Choroid plexus epithelial cell (primary cell): ENCODE measurements around the gene TXLNB.

ENCODE experiments used
- DNase-seq: peaks from one replicate; pipeline ENCODE4 v3.0.0-alpha.2; 2010; ENCODE audit warnings: low read depth
- H3K4me3 ChIP-seq: 2 replicates; pipeline ENCODE4 v1.5.1; 2011; ENCODE audit warnings: low read depth, mild to moderate bottlenecking, control low read depth, low read length, moderate library complexity
- TF ChIP-seq, protein P1 (sequence below): conservative IDR thresholded peaks from 2 replicates; pipeline ENCODE4 v1.5.1; 2011; ENCODE audit warnings: low read depth, mild to moderate bottlenecking, control low read depth, inconsistent platforms, low read length, moderate library complexity

TXLNB gene

DNA sequence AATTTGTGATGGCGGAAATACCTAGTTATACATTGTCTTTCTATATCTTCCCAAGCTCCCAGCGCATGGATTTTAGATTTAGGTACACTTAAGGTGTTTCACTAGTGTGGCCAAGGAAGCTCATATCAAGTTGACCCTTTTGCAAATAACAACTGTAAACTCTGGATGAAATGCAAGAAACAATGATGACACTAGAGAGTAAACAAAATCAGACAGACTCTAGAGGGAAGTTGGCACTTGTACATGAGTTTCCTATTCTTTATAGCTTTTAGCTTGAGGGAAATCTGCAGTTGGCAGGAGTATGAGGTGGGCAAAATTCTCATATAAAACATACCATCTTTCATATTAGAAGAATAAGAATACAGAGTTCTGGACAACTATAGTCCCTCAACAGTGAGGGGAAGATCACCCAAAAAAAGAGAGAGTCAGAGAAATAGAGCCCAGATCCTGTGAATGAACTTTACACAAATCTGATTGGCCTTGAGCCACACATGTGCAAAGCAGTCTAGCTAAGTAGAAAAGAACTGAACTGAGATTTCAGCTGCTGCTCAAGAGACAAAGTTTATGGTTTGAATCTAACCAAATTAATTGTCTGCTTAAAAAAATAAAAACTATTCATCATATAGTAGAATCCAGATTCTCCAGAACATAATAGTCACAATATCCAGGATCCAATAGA lies 26.1 kb downstream of the TXLNB start:
- no peak overlapping the region for H3K4me3 ChIP-seq
- TF ChIP-seq, protein P1, sequence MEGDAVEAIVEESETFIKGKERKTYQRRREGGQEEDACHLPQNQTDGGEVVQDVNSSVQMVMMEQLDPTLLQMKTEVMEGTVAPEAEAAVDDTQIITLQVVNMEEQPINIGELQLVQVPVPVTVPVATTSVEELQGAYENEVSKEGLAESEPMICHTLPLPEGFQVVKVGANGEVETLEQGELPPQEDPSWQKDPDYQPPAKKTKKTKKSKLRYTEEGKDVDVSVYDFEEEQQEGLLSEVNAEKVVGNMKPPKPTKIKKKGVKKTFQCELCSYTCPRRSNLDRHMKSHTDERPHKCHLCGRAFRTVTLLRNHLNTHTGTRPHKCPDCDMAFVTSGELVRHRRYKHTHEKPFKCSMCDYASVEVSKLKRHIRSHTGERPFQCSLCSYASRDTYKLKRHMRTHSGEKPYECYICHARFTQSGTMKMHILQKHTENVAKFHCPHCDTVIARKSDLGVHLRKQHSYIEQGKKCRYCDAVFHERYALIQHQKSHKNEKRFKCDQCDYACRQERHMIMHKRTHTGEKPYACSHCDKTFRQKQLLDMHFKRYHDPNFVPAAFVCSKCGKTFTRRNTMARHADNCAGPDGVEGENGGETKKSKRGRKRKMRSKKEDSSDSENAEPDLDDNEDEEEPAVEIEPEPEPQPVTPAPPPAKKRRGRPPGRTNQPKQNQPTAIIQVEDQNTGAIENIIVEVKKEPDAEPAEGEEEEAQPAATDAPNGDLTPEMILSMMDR = no peak
- no peak for DNase-seq

DNA sequence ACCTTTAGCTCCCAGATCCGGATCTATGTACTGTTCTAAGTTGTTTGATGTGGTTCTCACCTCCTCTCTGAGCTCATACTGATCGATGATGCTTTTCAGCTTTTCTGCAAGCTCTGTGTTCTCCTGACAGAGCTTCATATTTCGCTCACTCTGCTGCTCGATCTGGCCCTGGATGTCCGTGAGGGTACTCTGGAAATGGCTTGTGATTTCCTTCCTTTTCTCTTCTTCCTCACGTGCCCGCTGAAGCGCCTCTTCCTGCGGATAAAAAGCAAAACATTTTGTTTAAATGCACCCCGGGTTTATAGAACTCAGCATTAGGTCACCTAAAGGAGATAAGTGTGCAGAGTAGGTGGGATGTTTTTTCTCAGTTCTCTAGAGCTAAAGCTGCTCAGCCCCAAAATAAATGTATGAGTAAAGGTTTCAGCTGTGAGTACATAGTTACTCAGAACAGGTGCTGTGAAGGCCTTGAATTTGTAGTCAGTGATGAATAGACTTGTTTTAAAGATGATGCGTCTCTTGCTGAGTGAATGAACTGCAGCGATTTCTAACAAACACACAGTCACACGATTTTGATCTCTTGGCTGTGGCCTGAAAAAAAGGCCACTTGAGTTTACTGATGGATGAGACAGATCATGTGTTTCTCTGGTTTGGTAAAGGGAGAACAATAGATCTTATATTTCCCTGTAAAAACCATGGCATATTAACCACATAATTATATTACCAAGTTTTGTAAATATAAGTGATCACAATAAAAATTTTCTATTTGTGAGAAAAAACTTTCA lies 29.1 kb downstream of the TXLNB start:
- no peak overlapping the region for H3K4me3 ChIP-seq
- TF ChIP-seq, protein P1 = no peak
- no peak for DNase-seq

DNA sequence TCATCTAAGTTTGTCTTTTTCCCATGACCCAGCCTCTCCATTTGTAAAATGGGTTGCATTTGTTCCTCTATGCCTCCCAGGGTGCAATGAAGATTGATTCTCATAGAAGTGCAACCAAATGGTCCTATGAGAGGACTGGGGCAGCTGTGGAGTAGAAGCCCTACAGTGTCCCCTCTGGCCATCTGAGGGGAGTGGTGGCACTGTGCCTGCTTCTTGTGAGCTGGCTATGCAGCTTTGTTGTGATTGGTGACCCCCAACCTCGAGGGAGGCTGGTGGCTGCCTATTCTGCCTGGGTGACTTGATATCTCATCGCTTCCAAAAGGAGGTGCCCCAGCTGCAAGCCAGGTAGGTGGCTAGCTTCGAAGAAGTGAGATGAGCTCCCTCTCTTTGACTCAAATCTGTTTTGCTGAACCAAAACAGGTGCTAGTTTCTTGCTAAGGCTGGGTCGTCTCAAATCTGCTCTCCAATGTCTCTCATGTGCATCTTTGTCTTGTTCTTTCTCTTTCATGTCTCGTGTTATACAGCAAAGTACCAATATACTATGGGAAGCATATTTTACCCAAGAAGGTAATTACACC lies 33.9 kb downstream of the TXLNB start:
- no peak for DNase-seq
- TF ChIP-seq, protein P1 = no peak
- no peak overlapping the region for H3K4me3 ChIP-seq

DNA sequence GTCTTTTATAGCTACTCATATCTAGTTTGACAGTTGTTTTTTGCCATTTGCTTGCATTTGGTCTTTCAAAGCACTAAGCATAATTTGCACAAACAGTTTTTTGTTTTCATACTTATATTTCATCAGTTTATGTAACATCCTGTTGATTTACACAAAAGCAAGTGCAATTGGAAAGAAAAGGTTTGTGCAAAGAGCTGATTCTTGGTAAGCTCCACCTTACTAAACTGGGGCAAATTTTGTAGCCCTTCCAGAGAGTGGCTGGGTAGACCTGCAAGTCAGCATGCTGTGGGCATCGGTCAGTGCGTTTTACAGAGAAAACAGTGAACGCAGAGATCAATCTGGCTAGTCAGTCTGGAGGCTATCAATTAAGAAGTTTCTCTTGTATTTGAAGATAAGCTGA lies 34.5 kb downstream of the TXLNB start:
- no peak overlapping the region for H3K4me3 ChIP-seq
- TF ChIP-seq, protein P1 = no peak
- DNase-seq = no peak

DNA sequence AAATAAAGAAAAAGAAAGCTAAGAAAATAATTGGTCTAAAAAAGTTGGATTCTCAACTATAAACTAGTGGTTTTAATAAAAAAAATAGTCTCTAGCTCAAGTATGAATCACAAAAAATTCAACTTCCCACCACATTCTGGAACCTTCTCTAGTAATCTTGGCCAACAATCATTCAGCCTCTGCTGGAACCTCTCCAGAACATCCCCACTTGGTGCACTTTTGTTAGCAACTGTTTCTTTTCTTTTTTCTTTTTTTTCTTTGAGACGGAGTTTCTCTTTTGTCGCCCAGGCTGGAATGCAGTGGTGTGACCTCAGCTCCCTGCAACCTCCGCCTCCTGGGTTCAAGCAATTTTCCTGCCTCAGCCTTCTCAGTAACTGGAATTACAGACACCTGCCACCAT lies 35.7 kb downstream of the TXLNB start:
- no peak overlapping the region for H3K4me3 ChIP-seq
- peak; percentile 82 for DNase-seq
- TF ChIP-seq, protein P1 = no peak

DNA sequence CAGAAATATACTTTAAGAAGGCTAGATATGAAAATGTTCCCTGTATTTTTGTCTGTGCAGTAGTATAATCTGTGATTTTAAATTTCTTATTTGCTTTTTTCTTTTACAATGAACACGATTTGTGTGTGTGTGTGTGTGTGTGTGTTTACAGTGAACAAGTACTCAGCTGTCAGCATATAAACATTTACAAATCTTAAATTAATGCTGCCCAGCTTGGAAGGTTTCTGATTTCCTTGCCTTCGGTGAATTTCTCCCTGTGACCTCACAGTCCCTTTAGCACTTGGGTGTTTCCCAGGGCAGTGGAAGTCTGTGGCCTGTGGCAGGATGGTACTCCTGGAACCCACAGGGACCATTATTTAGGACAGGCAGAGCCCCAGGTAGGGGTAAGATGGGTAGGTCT lies 37.6 kb downstream of the TXLNB start:
- TF ChIP-seq, protein P1 = no peak
- H3K4me3 ChIP-seq = no peak overlapping the region
- no peak for DNase-seq
